Measurements from ENCODE around the gene TSPAN33.

DNA sequence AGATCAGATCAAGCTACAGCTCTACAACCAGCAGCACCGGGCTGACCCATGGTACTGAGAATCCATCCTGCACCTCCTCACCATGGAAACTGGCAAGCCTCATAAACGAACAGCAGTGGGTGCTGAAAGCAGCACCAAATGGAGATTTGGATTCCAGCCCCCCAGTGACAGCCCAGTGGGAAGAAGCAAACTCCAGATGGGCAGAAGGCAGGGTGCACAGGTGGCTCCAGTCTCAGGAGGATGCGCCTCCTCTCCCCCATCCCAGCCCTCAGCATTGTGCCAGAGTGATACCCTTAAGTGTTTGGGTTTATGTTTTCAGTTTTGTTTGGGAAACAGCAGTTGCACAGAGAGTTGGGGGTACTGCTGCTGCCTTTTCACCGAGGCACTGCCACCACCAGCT, 23.3 kb downstream of the TSPAN33 start:
- TF ChIP-seq, protein P1, sequence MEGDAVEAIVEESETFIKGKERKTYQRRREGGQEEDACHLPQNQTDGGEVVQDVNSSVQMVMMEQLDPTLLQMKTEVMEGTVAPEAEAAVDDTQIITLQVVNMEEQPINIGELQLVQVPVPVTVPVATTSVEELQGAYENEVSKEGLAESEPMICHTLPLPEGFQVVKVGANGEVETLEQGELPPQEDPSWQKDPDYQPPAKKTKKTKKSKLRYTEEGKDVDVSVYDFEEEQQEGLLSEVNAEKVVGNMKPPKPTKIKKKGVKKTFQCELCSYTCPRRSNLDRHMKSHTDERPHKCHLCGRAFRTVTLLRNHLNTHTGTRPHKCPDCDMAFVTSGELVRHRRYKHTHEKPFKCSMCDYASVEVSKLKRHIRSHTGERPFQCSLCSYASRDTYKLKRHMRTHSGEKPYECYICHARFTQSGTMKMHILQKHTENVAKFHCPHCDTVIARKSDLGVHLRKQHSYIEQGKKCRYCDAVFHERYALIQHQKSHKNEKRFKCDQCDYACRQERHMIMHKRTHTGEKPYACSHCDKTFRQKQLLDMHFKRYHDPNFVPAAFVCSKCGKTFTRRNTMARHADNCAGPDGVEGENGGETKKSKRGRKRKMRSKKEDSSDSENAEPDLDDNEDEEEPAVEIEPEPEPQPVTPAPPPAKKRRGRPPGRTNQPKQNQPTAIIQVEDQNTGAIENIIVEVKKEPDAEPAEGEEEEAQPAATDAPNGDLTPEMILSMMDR (IDR thresholded peaks at IDR 0.05; ENCODE audit: borderline replicate concordance, extremely low read depth, low read length, poor library complexity, severe bottlenecking), result no peak
- no peak for TF ChIP-seq EZH2 (IDR thresholded peaks at IDR 0.05; ENCODE audit: borderline replicate concordance, low read depth, low read length, severe bottlenecking)
